GF-D8 (cell line): Measurements from ENCODE around the gene HBA2.
"Not testable (repeated sequence)": the region's sequence is repeated elsewhere in the genome, so short reads cannot be mapped to it uniquely, and the experiment has no call there.

ENCODE experiments used
- DNase-seq: peaks from one replicate; lab custom pipeline; 2025; lab: John Stamatoyannopoulos, UW

The HBA2 gene

DNA sequence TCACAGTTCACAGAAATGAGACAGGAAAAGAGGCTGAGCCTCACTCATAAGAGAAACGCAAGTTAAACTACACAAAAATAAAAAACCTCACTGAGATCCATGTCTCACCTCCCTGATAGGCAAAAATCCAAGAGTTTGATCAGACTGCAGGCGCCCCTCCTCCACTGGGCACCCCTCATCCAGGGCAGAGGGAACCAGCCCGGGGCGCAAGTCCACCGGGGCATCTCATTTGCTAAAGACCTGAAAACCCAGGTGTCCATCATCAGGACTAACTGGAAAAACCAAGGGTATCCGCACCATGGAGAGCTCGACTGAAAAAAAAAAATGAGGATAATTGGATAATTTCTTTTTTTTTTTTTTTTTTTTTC is 17.7 kb upstream of the HBA2 start:
- DNase-seq = no peak

DNA sequence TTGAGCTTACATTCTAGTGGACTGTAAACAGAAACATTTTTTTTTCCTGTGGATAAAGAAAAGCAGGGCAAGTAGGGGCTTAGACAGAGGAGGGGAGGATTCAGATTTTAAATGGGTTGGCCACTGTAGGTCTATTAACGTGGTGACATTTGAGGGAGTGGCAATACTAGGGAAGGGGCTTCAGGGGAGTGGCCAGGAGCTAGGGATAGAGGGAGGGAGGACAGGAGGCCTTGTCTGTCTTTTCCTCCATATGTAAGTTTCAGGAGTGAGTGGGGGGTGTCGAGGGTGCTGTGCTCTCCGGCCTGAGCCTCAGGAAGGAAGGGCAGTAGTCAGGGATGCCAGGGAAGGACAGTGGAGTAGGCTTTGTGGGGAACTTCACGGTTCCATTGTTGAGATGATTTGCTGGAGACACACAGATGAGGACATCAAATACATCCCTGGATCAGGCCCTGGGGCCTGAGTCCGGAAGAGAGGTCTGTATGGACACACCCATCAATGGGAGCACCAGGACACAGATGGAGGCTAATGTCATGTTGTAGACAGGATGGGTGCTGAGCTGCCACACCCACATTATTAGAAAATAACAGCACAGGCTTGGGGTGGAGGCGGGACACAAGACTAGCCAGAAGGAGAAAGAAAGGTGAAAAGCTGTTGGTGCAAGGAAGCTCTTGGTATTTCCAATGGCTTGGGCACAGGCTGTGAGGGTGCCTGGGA is 13.4 kb upstream of the HBA2 start:
- no peak for DNase-seq

DNA sequence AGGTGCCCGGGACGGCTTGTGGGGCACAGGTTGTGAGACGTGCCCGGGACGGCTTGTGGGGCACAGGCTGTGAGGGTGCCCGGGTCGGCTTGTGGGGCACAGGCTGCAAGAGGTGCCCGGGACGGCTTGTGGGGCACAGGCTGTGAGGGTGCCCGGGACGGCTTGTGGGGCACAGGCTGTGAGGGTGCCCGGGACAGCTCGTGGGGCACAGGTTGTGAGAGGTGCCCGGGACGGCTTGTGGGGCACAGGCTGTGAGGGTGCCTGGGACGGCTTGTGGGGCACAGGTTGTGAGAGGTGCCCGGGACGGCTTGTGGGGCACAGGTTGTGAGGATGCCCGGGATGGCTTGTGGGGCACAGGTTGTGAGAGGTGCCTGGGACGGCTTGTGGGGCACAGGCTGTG is 12.4 kb upstream of the HBA2 start:
- not testable (repeated sequence) for DNase-seq

DNA sequence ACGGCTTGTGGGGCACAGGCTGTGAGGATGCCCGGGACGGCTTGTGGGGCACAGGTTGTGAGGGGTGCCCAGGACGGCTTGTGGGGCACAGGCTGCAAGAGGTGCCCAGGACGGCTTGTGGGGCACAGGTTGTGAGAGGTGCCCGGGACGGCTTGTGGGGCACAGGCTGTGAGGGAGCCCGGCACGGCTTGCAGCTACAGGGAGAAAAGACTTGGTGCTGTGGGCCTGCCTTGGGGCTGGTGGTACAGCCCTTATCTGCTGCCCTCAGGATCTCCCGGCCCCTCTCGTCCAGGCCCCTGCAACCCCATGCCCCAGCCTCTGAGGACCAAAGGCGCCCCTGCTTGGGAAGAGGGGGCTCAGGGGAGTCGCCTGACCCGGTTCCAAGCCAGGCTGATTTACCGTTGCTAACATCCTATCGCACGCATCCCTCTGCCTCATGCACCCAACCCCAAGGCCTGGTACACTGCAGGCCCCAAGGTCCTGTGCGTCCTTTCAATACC is 11.9 kb upstream of the HBA2 start:
- no peak for DNase-seq

DNA sequence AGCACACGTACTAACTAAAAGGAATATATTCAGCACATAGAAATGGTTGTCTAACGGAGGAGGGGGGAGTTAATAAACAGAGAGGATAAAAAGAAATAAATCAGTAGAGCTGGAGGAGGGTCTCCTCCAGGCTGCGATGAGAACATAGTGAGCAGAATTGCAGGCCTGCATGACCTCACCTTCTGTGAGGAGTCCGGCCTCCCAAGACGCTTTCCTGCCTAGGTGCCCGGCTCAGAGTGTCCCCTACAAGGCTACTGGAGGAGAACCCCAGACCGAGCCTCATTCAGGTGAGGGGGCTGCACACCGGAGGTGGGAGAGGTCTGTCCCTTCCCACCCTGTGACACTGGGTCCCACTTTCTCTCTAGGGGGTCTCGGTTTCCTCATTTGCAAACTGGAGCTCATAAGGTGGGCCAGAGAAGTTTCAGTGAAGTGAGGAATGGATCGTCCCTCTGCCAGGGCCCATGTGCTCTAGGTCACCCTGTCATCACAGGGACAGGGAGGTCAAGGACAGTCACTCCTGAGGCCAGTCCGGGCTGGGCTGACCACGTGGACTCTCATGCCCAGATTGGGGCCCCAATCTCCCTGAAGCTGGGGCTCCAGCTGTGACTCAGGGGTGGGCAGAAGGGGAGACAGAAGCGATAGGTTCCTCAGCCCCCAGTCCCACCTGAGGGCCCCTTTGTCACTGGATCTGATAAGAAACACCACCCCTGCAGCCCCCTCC is 10.2 kb upstream of the HBA2 start:
- DNase-seq = no peak

DNA sequence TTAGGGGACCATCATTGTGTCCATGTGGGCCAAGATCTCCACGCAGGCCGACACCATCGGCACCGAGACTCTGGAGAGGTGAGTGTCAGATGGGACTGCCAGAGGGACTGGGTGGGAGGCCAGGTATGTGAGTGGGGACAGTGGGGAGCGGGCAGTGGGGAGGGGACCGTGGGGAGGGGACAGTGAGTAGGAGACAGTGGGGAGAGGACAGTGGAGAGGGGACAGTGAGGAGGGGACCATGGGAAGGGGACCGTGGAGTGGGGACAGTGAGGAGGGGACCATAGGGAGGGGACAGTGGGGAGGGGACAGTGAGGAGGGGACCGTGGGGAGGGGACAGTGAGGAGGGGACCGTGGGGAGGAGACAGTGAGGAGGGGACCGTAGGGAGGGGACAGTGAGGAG is 9.5 kb upstream of the HBA2 start:
- not testable (repeated sequence) for DNase-seq

DNA sequence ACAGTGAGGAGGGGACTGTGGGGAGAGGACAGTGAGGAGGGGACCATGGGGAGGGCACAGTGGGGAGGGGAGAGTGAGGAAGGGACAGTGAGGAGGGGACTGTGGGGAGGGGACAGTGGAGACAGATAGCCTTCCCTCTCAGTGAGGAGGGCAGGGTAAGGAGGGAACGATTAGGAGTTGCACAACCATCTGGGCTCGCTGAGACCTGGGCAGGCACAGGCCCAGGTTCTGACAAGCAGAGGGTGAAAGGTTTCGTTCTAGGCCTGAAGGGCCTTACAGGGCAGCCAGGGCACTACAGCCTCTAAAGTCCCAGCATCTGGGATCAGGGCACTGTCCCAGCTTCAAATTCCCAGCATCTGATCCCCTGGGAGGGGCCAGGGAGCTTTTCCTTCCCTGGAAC is 9.0 kb upstream of the HBA2 start:
- DNase-seq = not testable (repeated sequence)

DNA sequence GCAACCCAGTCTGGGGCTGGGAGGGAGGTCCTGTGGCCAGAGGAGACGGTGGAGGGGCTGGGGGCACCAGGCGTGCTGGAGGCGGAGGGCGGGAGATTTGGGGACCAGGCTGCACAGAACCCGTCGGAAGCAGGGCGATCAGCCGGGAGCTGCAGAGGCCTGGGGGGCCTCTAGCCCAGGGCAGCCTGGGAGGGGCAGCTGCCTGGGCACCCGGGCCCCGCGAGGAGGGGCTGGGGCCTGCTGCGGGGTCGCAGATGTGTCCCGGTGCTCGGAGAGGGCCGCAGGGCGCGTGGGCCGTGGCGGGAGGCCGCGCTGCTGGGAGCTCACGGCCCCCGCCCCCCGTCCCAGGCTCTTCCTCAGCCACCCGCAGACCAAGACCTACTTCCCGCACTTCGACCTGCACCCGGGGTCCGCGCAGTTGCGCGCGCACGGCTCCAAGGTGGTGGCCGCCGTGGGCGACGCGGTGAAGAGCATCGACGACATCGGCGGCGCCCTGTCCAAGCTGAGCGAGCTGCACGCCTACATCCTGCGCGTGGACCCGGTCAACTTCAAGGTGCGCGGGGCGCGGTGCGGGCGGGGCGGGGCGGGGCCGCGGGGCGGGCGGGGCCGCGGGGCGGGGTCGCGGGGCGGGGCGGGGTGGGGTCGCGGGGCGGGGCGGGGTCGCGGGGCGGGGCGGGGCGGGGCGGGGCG is 8.4 kb upstream of the HBA2 start:
- not testable (repeated sequence) for DNase-seq

DNA sequence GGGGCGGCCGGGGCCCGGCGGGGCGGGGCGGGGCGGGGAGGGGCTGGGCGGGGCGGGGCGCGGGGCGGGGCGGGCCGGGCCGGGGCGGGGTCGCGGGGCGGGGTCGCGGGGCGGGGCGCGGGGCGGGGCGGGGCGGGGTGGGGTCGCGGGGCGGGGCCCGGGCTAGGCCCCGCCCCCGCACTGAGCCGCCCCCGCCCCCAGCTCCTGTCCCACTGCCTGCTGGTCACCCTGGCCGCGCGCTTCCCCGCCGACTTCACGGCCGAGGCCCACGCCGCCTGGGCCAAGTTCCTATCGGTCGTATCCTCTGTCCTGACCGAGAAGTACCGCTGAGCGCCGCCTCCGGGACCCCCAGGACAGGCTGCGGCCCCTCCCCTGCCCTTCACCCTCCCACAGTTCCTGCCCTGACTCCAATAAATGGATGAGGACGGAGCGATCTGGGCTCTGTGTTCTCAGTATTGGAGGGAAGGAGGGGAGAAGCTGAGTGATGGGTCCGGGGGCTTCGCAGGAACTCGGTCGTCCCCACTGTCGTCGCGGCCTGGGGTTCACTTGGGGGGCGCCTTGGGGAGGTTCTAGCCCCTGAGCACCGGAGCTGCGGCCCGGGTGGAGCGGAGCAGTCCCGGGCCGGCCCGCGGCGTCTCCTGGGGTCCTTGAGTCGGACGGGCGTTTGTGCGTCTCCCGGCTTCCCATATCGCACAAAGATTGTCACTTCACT is 7.7 kb upstream of the HBA2 start:
- no peak for DNase-seq

DNA sequence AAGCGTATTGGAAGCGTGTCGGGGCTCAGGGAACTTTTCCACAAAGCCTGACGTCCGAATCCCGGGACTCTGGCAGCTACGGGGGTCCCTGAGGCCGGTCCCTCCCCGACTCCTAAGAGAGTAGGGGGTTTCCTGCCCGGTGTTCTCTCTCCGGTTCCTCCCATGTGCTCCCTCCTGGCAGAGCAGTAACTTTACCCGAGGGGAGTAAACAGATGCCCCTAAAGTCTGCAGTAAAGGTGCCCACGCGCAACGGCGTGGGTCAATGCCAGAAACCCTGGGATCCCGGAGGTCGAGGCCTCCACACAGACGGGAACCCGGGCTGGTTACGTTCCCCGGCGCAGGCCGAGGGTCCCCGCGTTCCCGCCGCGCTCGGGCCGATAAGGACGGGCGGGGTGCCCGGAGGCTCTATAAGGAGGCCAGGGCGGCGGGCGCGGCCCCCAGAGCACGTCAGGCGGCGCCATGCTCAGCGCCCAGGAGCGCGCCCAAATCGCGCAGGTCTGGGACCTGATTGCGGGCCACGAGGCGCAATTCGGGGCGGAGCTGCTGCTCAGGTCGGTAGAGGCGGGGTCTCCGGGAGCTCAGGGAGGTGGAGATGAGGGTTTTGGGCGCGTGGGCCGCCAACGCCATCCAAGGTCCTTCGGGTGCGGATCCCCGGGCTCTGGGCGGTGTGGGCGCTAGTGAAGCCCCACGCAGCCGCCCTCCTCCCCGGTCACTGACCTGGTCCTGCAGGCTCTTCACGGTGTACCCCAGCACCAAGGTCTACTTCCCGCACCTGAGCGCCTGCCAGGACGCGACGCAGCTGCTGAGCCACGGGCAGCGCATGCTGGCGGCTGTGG is 6.9 kb upstream of the HBA2 start, which contains the start of gene HBM:
Gene HBM, plus strand, starts transcription at position 440 of the 836 bp plus-strand sequence. Its CDS starts 20 bp downstream, at position 460.
- DNase-seq = no peak

DNA sequence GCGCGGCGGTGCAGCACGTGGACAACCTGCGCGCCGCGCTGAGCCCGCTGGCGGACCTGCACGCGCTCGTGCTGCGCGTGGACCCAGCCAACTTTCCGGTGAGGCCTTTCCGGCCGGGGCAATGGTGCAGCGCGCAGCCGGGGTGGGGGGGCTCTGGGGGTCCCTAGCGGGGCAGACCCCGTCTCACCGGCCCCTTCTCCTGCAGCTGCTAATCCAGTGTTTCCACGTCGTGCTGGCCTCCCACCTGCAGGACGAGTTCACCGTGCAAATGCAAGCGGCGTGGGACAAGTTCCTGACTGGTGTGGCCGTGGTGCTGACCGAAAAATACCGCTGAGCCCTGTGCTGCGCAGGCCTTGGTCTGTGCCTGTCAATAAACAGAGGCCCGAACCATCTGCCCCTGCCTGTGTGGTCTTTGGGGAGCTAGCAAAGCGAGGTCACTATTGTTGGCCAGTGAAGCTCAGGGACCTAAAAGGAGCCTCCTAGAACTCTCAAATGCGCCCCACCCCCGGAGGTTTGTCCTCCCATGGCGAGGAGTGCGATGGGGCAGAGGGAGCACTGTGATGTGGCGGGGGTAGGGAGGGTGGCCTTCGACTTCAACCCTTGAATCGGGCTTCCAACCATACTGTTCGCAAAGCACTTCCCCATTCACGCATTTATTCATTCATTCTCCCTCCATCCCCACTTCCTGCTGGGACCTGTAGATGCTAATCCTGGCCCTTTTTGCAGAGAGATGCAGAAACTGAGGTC is 6.1 kb upstream of the HBA2 start:
- DNase-seq = no peak

DNA sequence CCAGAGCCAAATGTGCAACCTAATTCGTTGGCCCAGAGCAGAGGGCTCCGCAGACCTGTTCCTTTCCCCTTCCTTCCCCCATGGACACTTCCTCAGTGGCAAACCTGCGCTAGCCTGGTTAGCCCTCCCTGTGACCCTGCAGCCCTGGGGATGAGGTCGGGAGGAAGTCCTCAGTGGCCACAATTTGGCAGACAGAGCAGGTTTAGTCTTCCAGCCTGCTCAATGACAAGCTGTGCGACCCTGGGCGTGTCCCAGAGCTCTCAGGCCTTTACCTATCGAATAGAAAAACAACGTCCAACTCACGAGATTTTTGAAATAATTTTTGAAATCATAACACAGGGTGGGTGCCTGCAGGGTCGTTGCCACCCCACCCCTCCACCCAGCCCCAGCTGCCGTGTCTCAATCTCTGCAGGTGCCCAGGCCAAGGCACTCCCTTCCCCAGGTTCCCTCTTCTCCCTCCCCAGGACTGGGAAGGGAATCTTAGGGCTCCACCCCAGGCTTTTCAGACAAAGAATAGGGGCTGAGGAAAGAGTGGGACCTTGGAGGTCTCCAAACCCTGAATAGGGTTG is 5.5 kb upstream of the HBA2 start:
- no peak for DNase-seq

DNA sequence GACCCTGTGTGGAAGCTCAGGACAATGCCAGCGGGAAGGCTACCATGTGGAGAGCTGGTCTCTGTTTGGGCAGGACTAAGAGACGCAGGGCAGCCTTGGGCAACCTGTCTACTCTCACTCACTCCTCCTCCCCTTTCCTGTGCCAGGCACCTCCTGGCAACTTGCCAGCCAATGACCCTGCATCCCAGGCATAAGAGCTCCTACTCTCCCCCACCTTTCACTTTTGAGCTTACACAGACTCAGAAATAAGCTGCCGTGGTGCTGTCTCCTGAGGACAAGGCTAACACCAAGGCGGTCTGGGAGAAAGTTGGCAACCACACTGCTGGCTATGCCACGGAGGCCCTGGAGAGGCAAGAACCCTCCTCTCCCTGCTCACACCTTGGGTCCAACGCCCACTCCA is 4.3 kb upstream of the HBA2 start:
- DNase-seq = no peak

DNA sequence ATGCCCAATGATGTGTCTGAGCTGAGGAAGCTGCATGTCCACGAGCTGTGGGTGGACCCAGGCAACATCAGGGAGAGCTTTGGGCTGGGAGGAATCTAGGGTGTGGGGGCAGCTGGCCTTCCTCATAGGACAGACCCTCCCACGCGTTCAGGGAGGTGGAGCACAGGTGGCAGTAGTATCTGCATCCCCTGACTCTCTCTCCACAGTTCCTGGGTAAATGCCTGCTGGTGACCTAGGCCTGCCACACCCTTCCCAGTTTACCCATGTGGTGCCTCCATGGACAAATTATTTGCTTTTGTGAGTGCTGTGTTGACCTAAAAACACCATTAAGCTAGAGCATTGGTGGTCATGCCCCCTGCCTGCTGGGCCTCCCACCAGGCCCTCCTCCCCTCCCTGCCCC is 3.7 kb upstream of the HBA2 start:
- DNase-seq = no peak

DNA sequence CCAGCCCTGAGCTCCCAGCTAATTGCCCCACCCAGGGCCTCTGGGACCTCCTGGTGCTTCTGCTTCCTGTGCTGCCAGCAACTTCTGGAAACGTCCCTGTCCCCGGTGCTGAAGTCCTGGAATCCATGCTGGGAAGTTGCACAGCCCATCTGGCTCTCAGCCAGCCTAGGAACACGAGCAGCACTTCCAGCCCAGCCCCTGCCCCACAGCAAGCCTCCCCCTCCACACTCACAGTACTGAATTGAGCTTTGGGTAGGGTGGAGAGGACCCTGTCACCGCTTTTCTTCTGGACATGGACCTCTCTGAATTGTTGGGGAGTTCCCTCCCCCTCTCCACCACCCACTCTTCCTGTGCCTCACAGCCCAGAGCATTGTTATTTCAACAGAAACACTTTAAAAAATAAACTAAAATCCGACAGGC is 2.6 kb upstream of the HBA2 start:
- DNase-seq = not testable (repeated sequence)

DNA sequence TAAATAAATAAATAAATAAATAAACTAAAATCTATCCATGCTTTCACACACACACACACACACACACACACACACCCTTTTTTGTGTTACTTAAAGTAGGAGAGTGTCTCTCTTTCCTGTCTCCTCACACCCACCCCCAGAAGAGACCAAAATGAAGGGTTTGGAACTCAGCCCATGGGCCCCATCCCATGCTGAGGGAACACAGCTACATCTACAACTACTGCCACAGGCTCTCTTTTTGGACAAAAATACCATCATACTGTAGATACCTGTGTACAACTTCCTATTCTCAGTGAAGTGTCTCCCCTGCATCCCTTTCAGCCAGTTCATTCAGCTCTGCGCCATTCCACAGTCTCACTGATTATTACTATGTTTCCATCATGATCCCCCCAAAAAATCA is 1.9 kb upstream of the HBA2 start:
- DNase-seq = no peak

DNA sequence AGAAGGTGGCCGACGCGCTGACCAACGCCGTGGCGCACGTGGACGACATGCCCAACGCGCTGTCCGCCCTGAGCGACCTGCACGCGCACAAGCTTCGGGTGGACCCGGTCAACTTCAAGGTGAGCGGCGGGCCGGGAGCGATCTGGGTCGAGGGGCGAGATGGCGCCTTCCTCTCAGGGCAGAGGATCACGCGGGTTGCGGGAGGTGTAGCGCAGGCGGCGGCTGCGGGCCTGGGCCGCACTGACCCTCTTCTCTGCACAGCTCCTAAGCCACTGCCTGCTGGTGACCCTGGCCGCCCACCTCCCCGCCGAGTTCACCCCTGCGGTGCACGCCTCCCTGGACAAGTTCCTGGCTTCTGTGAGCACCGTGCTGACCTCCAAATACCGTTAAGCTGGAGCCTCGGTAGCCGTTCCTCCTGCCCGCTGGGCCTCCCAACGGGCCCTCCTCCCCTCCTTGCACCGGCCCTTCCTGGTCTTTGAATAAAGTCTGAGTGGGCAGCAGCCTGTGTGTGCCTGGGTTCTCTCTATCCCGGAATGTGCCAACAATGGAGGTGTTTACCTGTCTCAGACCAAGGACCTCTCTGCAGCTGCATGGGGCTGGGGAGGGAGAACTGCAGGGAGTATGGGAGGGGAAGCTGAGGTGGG is 657 bp downstream of the HBA2 start:
- not testable (repeated sequence) for DNase-seq

DNA sequence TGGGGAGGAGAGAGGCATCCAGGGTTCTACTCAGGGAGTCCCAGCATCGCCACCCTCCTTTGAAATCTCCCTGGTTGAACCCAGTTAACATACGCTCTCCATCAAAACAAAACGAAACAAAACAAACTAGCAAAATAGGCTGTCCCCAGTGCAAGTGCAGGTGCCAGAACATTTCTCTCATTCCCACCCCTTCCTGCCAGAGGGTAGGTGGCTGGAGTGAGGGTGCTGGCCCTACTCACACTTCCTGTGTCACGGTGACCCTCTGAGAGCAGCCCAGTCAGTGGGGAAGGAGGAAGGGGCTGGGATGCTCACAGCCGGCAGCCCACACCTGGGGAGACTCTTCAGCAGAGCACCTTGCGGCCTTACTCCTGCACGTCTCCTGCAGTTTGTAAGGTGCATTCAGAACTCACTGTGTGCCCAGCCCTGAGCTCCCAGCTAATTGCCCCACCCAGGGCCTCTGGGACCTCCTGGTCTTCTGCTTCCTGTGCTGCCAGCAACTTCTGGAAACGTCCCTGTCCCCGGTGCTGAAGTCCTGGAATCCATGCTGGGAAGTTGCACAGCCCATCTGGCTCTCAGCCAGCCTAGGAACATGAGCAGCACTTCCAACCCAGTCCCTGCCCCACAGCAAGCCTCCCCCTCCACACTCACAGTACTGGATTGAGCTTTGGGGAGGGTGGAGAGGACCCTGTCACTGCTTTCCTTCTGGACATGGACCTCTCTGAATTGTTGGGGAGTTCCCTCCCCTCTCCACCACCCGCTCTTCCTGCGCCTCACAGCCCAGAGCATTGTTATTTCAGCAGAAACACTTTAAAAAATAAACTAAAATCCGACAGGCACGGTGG is 1.5 kb downstream of the HBA2 start:
- not testable (repeated sequence) for DNase-seq
